Astrocyte of the spinal cord (primary cell): ENCODE measurements around the gene SLC17A1.

Experiments used
- DNase-seq: peaks from one replicate; pipeline ENCODE4 v3.0.0; 2011; ENCODE audit warnings: low read depth, low spot score
- H3K4me3 ChIP-seq: 2 replicates; pipeline ENCODE4 v1.5.1; 2011; ENCODE audit warnings: low read depth, mild to moderate bottlenecking, low read length, moderate library complexity
- CTCF ChIP-seq: IDR thresholded peaks from 2 replicates; pipeline ENCODE4 v1.5.1; 2012; ENCODE audit warnings: low read depth, mild to moderate bottlenecking, low read length, inconsistent platforms
- in situ Hi-C: cut with HindIII; loops from 2 replicates; pipeline ENCODE4 v1.10.0; 2017; ENCODE audit warnings: low sequenced_read_pairs

The SLC17A1 gene

GRCh38 chr6:25874118-25874517 is 42.3 kb upstream of the SLC17A1 start, which contains the start of gene SLC17A3:
SLC17A3 (minus strand) TSS chr6:25874243; CDS start chr6:25868387, 5,856 bp downstream.
- DNase-seq: no peak
- in situ Hi-C loops: no loop called here
- no peak within 1 kb of the TSS for H3K4me3 ChIP-seq
- no peak for TF ChIP-seq CTCF

- in situ Hi-C loops: no loop called here
Measured at GRCh38 chr6:25872814-25873213, 41.0 kb upstream of the SLC17A1 start.

GRCh38 chr6:25869840-25870239 is 38.0 kb upstream of the SLC17A1 start:
- H3K4me3 ChIP-seq: no peak overlapping the region
- DNase-seq: no peak
- in situ Hi-C loops: no loop called here
- TF ChIP-seq CTCF: no peak

More at GRCh38 chr6:25872814-25873213, 41.0 kb upstream of the SLC17A1 start:
- no peak for DNase-seq
- no peak for TF ChIP-seq CTCF
- H3K4me3 ChIP-seq: no peak overlapping the region

GRCh38 chr6:25868436-25869183 is 36.8 kb upstream of the SLC17A1 start:
- in situ Hi-C loops: no loop called here
- TF ChIP-seq CTCF: no peak
- DNase-seq: no peak

GRCh38 chr6:25866011-25866410 is 34.2 kb upstream of the SLC17A1 start:
- no peak for DNase-seq
- in situ Hi-C loops: no loop called here
- no peak overlapping the region for H3K4me3 ChIP-seq
- no peak for TF ChIP-seq CTCF

More at GRCh38 chr6:25868436-25869183, 36.8 kb upstream of the SLC17A1 start:
- H3K4me3 ChIP-seq: no peak overlapping the region

- no peak overlapping the region for H3K4me3 ChIP-seq
- in situ Hi-C loops: no loop called here
- no peak for TF ChIP-seq CTCF
- no peak for DNase-seq
Measured at GRCh38 chr6:25863360-25863759, 31.5 kb upstream of the SLC17A1 start.
